Brain pericyte (primary cell): ENCODE data around the gene LYPD6.

ENCODE experiments used
- DNase-seq: peaks from one replicate; pipeline ENCODE4 v3.0.0-alpha.2; 2012; ENCODE audit warnings: low read depth, low spot score

The LYPD6 gene

DNA sequence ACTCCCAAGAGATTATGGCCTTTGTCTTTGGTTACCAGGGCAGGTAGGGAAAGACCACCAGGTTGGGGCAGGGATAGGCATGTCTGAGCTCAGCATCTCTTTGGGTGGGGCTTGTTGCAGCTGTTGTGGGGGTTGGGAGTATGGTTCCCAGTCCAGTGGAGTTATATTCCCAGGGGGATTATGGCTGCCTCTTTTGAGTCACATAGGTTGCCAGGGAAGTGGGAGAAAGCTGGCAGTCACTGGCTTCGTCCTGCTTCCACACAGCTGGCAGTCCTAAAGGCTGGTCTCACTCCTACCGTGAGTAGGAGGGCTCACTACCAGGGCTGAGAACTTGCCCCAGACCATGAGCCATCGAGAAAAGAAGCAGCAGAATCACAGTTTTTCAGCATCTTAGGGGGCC, 79.1 kb downstream of the LYPD6 start:
- no peak for DNase-seq

DNA sequence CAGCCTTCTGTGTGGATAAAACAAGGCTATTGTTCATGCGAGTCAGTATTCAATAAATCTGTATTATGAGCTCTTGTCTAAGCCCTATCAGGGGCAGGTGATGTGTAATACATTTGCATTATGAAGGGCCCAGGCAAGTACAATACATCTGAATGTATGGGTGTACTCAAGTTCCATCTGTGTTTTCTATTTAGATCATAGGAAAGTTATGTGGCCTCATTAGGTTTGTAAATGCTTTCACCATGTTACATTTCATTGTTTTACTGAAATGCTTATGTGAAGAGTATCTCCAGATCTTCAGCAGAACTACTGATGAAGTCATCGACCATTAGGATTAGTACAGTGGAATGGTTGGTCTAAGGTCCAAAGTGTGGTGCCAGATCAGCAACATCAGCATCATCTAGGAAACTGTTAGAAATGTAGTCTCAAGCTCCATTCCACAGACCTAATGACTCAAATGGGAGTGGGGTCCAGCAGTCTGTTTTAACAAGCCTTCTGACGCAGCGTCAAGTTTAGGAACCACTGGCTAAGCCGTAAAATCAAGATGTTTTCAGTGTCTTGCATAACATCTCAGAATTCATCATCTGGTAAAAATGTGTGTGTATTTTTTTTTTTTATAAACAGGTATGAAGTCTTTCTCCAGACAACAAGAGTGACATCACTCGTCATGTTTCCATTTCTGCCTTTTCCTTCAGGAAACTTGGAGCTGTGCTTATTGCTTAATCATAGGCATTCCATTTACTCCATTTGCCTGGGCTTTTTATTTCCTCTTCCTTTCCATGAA, 80.5 kb downstream of the LYPD6 start:
- DNase-seq = no peak

DNA sequence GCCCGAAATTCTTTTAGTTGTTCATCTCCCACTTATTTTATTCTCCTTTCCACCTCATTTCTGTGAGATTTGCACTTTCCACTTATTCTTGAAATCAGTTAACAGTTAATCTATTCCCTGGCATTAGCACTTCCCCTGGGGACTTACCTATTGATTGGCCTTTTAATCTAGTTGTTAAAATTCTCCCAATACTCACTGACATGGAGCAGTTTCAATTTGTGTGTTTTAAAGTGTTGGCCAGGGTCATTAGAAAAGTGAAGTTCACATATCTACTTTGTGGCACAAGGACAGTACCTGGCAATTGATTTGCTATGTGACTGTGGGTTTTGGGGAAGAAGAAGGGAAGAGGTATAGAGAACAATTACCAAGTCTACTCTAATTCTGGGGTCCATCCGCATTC, 83.1 kb downstream of the LYPD6 start:
- no peak for DNase-seq

DNA sequence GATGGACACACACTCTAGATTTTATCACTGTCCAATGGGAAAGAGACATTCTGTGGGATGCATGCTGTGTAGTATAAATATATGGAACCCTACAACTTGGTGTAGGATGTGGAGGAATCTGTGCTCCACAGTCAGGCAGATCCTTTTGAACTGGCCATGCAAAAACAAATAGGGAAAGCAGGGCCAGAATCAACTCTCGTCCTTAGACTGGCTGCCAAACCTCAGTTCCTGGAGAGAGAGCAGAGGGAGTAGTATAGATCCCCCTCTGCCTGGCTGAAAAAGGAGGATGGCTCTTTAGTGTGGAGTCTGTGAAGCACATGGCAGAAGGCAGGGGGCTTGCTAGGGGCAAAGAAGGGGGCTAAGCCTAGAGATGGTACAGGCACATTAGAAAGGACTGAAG, 84.7 kb downstream of the LYPD6 start:
- DNase-seq = no peak

DNA sequence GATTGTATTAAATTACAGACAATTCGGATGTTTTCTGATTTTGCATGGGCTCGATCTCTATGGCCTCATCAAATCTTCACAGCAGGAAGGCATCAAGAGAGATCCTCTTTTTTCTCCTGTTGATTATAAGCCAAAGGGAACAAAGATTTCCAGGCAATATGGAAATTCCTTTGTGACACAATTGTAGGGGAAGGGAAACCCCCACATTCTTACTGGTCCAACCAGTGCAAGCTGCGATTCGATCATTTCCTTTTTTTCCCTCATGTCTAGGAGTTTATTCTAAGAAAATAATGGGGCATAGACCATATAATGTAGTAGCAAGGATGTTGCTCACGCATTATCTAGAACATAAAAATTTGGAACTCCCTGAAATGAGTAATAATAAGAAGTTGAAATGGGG, 87.7 kb downstream of the LYPD6 start:
- no peak for DNase-seq

DNA sequence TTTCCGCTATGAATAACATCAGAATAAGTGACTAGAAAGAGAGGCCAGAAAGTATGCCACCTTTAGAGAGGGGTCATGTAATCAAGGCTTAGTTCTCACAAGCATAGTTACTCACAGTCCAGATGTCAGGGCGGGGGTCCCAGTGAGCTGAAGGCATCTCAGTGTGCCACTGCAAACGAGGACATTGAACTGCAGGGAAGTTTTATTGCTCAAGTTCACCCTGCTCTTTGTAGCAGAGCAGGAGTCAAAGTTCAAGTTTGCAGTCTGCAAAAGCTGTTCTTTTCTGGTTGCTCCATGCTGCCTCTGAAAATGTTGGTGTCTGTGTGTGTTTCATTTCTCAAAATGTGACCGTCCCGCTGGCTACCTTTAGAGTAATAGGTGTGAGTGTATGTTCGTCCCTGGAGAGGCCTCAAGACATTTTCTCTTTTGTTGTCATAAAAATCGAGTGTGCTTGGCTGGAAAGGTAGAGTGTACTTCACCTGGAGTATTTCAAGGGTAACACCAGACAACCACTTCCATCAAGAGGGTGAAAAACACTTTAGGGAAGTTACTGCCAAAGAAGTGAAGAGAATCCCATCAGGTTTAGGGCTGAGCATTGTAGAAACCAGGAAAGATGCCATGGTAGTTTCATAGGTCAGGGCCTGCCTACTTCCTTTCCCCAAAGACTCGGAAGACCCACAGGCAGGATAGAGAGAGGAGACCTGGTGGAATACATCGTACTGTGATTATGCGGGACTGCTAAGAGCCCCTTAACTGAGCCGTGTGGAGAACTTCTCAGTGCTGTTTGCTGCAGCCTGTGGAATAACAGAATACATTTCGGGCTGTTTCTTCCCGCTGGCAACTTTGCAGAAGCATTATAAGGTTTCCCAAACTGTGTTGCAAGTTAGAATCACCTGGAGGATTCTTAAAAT, 89.9 kb downstream of the LYPD6 start:
- DNase-seq = no peak

DNA sequence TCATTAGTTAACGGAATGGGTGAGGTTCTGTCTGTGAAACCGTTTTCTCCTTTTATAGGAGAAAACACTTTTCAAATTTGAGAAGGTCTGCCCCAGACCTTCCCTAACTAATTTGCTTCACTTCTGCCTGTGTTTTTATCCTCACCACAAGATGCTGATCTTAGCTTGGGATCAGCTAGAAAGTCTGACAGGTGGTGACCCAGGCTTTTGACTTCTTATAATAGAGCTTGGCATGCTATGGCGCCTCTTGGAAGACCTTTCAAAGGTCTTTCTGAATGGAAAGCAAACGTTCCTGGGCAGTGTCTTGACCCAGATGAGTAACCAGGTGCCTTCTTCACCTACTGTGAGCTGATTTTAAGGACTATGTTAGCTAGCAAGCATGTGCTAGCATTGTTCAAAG, 91.4 kb downstream of the LYPD6 start:
- DNase-seq = no peak

DNA sequence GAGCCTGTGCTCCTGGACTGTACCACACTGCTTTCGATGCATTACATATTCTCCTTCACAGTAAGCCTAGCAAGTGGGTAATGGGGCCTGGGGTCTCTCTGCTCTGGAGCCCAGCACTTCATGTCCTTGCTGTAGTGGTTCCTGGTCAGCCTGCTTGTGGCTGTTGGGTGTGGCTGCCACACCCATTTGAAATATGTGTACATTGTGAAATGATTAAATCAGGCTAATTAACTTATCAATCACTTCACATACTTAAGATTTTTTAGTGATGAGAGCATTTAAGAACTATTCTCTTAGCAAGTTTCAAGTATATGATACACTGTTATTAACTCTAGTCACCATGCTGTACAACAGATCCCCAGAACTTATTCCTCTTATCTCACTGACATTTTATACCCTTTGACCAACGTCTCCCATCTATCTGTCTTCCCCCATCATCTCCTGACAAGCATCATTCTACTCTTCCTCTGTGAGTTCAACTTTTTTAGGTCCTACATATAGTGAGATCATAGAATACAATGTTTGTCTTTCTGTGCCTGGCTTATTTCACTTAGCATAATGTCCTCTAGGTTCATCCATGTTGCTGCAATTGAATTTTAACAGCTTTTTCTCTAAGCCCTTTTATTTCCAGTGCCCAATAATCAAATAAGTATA, 92.1 kb downstream of the LYPD6 start:
- DNase-seq = no peak

DNA sequence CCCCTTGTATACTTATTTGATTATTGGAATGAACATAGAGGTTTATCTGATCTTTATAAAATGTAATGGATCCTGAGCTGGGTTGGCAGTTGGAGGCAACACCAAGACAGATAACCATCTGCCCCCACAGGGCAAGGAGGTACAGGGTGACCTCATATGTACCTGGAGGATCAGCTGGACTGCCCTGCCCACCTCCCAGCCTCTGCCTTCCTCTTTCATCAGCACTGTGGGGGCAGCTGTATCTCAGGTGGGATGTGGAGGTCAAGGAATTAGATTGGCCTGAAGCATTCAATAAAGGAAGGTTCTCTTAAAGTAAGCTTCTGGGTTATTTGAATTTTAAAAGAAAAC, 92.6 kb downstream of the LYPD6 start:
- DNase-seq = no peak

DNA sequence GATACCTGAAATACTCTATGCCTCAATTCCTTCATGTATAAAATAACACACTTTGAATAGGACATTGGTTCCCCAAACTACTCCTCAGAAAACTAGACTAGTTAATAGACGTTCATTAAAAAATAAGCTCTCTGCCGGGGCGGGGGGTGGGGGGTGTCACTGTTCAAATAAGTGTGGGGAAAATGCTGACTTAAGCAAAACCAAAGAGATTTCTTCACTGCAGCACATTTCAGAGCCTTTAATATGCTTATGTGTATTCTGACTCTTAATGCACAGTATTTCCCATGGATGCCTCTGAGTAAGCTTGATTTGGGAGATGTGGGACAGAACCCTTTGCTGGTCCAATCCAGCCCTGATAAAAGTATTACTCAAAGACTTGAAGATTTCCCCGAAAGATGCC, 93.2 kb downstream of the LYPD6 start:
- DNase-seq = no peak

DNA sequence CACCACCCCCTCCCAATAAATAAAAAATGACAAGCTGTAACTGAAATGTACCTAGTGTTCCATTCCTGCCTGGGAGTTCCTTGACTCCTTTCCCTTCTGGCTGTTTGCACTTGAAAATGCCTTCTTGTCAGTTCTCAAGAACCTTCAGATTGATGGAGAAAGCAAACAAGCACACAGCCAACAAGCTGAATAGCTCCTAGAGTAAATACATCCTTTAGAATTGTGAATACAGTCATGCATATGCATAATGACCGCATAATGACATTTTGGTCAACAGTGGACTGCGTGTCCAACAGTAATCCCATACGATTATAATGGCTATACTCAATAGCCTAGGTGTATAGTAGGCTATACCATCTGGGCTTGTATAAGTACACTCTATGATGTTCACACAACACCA, 97.0 kb downstream of the LYPD6 start:
- DNase-seq = no peak

DNA sequence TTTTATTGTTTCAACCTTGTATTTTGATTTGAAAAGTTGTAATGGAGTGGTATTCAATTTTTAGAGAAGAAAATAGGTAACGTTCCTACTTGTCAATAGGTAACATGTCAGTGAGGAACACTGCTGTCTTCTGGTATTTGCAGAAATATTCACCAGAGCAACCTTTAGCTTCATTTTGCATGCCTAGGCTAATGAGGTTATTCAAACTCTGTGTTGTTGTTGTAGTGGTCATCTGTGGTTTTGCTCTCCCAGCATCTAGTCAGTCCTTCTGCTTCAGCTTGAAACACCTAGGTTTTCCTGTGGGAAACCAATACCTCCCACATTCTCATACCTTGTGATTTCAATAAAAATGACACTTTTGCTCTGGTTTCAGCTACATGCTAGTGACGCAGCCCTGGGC, 98.4 kb downstream of the LYPD6 start:
- no peak for DNase-seq

DNA sequence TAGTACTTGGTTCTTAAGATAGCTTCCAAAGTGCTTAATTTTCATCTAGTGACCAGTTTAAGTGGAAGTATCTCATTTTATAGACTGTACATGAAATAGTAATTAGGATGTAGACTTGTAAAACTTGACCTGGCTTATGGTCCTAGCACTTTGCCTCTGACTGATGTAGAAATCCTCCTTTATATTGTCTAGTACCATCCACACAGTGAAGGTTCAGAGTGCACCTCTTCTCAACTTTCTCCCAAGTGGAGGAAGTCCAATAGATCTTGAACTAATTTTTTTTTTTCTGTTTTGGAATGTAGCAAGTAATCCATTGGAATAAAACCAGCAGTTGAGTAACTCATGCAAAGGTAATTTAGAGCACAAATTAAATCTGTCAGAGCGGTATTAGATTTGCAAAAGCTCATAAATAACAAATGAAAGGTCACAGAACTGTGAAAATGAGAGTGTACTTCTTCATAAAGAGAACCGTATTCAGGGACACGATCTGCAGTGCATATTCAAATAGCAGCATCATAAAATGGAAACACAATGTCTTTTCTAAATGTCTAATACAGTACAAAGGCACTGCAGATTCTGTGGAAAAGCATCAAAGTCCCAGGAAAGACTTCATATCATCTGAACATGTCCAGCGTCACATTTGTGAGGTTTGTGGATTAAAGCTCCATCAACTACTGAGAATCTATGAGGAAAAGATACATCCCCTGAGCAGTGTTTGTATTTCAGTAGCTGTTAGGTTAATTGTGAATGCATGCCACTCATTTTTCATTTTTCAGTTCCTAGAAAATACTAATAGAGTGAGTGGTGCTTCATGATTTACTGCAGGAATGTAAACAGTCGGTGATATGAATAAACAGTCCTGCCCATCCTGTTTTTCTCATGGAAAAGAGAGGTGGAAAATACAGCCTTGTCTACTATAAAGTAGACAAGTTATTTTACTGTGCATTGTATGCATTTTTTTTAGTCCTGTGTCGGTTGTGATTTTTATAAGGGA, 100.7 kb downstream of the LYPD6 start:
- DNase-seq = no peak

DNA sequence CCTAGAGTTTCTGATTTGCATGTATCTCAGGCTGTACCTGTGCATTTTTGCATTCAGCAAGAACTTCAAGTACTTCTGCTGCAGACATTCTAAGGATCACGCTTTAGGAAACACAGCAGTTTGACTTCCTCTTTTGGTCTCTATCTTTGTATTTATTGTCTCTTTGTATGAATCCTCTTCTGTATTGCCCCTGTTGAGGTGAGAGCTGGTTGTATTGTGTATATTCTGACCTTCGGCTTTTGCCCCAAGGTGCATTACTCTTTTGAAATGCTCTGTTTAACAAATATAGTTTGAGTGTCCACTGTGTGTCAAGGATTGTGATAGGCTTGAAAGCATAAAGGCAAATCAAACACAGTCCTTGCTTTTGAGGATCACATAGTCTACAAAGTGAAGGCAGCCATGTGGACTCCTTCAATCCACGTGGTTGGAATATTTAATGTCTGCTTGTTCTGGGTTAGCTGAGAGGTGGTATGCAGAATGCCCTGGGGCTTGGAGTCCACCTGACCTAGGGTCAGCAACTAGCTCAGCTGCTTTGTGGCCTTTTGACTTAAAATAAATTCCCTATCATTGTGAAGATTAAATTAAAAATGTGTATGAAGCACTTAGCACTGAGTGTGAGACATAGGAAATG, 108.1 kb downstream of the LYPD6 start:
- no peak for DNase-seq

DNA sequence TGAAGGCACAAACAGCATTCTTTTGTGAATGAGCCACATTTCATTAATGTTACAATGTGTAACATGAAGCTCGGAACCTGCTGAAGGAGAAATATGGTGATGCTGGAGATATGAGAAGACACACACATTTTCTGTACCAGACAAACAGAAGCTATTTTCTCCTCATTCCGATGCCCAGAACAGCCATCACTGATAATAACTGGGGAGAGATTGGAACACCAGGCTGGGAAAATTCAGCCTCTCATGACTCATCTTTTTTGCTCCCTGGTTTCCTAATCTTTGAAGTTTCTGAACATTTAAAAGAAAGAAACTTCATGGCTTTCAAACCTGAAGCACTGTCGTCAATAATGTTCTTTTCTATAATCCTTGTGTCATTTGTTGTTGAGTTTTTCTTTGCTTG, 110.9 kb downstream of the LYPD6 start:
- DNase-seq = no peak

DNA sequence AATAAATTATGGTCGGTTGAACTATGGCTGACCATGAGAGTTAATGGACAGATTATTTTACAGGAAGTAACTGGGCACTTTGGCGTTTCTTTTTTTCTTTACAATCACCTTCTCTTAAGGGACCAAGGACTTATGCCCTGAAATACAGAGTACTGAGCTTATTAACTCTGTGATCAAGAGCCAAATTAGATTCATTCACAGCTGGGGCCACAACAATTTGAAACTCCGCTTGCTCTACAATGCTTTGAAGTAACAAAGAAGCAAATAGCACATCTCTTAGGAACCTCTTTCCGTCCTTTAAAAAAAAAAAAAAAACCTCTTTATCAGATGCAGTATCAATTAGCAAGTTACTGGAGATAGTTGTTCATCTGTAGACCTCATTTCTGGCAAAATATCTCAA, 112.0 kb downstream of the LYPD6 start:
- no peak for DNase-seq

DNA sequence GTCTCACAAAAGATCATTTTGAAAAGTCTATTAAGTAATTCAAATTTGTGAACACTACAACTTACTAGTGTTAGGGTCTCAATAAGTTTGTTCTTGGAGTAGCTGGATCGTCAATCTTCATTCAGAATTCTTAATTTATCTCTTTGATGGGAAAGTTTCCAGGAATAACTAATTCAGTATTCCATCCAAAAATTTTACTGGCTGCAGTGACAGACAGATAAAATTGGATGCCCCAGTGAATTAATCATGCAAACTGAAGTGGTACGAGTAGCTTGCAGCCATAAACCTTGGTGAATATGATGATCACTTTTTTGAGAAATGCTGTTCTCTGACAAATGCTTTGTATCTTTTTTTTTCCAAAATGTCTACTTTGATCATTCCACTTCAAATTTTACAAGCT, 112.8 kb downstream of the LYPD6 start:
- DNase-seq = no peak

DNA sequence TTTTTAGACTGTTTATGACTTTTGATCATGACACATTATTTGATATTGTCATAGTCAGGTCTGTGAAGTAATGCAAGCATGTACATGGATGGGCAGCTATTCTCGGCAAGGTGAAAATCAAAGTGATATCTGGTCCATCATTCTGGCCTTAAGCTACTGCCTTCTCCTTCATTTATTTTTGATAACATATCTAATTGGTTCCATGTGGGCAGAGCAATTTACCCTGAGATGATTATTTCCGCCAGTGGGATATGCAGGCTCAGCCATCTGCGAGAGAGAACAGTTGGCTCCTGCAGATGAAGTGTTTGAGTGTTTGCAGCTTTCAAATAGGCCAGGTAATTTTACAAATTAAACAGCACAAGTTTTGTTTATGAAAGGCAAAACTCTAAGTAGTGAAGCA, 116.4 kb downstream of the LYPD6 start:
- no peak for DNase-seq

DNA sequence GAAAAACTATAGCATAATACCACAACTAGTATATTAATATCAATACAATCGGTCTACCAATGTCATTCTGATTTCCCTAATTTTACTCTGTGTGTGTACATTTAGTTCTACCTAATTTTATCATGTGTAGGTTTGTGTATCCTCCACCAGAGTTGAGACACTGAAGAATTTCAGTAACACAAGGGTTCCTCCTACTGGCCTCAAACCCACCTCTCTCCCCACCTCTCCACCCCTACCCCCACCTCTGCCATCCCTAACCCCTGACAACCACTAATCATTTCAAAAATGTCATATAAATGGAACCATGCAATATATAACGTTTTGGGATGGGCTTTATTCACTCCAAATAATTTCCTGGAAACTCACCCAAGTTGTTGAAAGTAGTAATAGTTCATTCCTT, 117.9 kb downstream of the LYPD6 start:
- DNase-seq = no peak

DNA sequence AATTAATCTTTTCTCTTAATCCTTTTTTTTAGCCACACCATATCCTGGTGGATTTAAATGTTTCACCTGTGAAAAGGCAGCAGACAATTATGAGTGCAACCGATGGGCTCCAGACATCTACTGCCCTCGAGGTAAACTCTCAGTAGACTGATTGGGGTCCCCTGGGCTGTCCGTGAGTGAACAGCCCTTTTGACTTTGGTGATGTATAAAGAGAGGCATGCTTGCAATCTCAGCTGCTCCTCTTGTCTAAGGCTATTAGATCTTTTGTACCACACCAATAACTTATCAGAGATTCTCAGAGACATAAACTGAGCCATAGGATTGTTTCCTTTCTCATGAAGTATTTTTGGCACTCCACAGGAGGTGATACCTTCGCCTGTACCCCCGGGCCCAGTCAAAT, 118.6 kb downstream of the LYPD6 start:
- DNase-seq = no peak
